ENCODE results near the gene MLLT6. TPM values are rescaled to one million over a fixed set of nuclear protein-coding genes. Genes with fewer than 3 reads are reported as not detected.

MLLT6 gene
- polyA plus RNA-seq, 2 of the 4 experiments (the other 2 are of a cell fraction) = 28.3 to 28.9 TPM

- FAIRE-seq = no peak
- H3K27ac ChIP-seq = no peak overlapping the region
- 73% methylated on average over 5 of the region's 5 CpGs for WGBS (ENCODE audit: missing lambda C conversion rate)
- POLR2A ChIA-PET = interaction anchor here (0.9 kb wide), 1 partner anchor 41 kb away, joined by 3 read pairs; no protein-coding TSS in a partner anchor
- H3K4me1 ChIP-seq = peaks cover 16% of the 10 kb centered on the region
- TF ChIP-seq HEYL (CRISPR knock-in tag; IDR thresholded peaks at IDR 0.05) (no peak), HOXB5 (CRISPR knock-in tag; IDR thresholded peaks at IDR 0.05) (no peak), KDM1A (IDR thresholded peaks at IDR 0.05; ENCODE audit: low read depth) (no peak), ZNF302 (CRISPR knock-in tag; IDR thresholded peaks at IDR 0.05) (no peak), ZFP36 (IDR thresholded peaks at IDR 0.05; ENCODE audit: borderline replicate concordance, partially characterized antibody) (no peak), SMC3 (IDR thresholded peaks at IDR 0.05) (no peak), CHD4 (IDR thresholded peaks at IDR 0.05; ENCODE audit: borderline replicate concordance) (no peak), FOSB (CRISPR knock-in tag; IDR thresholded peaks at IDR 0.05) (no peak), CBX8 (IDR thresholded peaks at IDR 0.05) (no peak), ESRRA (IDR thresholded peaks at IDR 0.05; ENCODE audit: borderline replicate concordance, low read length) (no peak), MYC (IDR thresholded peaks at IDR 0.05; ENCODE audit: borderline replicate concordance, low read length) (no peak)
- TF ChIP-seq, protein P1, sequence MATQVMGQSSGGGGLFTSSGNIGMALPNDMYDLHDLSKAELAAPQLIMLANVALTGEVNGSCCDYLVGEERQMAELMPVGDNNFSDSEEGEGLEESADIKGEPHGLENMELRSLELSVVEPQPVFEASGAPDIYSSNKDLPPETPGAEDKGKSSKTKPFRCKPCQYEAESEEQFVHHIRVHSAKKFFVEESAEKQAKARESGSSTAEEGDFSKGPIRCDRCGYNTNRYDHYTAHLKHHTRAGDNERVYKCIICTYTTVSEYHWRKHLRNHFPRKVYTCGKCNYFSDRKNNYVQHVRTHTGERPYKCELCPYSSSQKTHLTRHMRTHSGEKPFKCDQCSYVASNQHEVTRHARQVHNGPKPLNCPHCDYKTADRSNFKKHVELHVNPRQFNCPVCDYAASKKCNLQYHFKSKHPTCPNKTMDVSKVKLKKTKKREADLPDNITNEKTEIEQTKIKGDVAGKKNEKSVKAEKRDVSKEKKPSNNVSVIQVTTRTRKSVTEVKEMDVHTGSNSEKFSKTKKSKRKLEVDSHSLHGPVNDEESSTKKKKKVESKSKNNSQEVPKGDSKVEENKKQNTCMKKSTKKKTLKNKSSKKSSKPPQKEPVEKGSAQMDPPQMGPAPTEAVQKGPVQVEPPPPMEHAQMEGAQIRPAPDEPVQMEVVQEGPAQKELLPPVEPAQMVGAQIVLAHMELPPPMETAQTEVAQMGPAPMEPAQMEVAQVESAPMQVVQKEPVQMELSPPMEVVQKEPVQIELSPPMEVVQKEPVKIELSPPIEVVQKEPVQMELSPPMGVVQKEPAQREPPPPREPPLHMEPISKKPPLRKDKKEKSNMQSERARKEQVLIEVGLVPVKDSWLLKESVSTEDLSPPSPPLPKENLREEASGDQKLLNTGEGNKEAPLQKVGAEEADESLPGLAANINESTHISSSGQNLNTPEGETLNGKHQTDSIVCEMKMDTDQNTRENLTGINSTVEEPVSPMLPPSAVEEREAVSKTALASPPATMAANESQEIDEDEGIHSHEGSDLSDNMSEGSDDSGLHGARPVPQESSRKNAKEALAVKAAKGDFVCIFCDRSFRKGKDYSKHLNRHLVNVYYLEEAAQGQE (IDR thresholded peaks at IDR 0.05) = no peak
- H3K4me3 ChIP-seq = no peak overlapping the region
- DNase-seq (ENCODE audit: low read depth in 1 of 2, low spot score in 1 of 2) = no peak
- CTCF ChIA-PET = interaction anchor here (0.6 to 5.7 kb wide), 9 partner anchors 9 to 442 kb away, joined by 3 to 64 read pairs (median 9); no protein-coding TSS in a partner anchor
- peak; percentile 2 to 19; a peak in 3 of 6 replicates for ATAC-seq
- no peak overlapping the region for H3K4me2 ChIP-seq
- no peaks in the 10 kb centered on the region for H3K9me3 ChIP-seq
Observed at GRCh38 chr17:38710985-38711384, 5.9 kb downstream of the MLLT6 start.

GRCh38 chr17:38711792-38712571, 6.9 kb downstream of the MLLT6 start:
- H3K27ac ChIP-seq = no peak overlapping the region
- 88% methylated on average over 24 of the region's 26 CpGs for WGBS (ENCODE audit: missing lambda C conversion rate)

GRCh38 chr17:38712593-38712992, 7.5 kb downstream of the MLLT6 start:
- ChIA-PET CTCF (interaction anchor here (1.1 to 12.9 kb wide), 3 partner anchors 10 to 49 kb away, joined by 4 to 102 read pairs (median 18); no protein-coding TSS in a partner anchor), POLR2A (no interaction called here)
- WGBS (ENCODE audit: missing lambda C conversion rate) = 92% methylated on average over 10 of the region's 10 CpGs
- Histone ChIP-seq H3K4me3 (no peak overlapping the region), H3K4me1 (peaks cover 8% of the 10 kb centered on the region; the same call in 2 of the 3 replicates), H3K9me3 (no peaks in the 10 kb centered on the region), H3K4me2 (no peak overlapping the region), H3K27ac (no peak overlapping the region)
- TF ChIP-seq POLR2A (IDR thresholded peaks at IDR 0.05; ENCODE audit: low read length) (no peak), HES2 (IDR thresholded peaks at IDR 0.05) (no peak), RARB (CRISPR knock-in tag; IDR thresholded peaks at IDR 0.05) (no peak), ZSCAN20 (CRISPR knock-in tag; IDR thresholded peaks at IDR 0.05) (no peak), ATOH8 (CRISPR knock-in tag; IDR thresholded peaks at IDR 0.05; ENCODE audit: low read depth) (no peak), FOXS1 (CRISPR knock-in tag; IDR thresholded peaks at IDR 0.05) (no peak), JUN (IDR thresholded peaks at IDR 0.05) (no peak), NR3C1 (IDR thresholded peaks at IDR 0.05) (no peak), TP53 (CRISPR knock-in tag; IDR thresholded peaks at IDR 0.05) (no peak), KDM5A (IDR thresholded peaks at IDR 0.05) (no peak), NPAS2 (CRISPR knock-in tag; IDR thresholded peaks at IDR 0.05; ENCODE audit: borderline replicate concordance) (no peak), HOXB13 (CRISPR knock-in tag; IDR thresholded peaks at IDR 0.05; ENCODE audit: low read depth) (no peak), RNF2 (IDR thresholded peaks at IDR 0.05; ENCODE audit: borderline replicate concordance, low read depth) (no peak), ESRRA (IDR thresholded peaks at IDR 0.05; ENCODE audit: borderline replicate concordance, low read length) (no peak), MAZ (IDR thresholded peaks at IDR 0.05; ENCODE audit: borderline replicate concordance, low read depth, low read length) (no peak), HDAC2 (IDR thresholded peaks at IDR 0.05) (no peak), EP300 (IDR thresholded peaks at IDR 0.05) (no peak)
- TF ChIP-seq, protein P2, sequence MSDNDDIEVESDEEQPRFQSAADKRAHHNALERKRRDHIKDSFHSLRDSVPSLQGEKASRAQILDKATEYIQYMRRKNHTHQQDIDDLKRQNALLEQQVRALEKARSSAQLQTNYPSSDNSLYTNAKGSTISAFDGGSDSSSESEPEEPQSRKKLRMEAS (IDR thresholded peaks at IDR 0.05) = no peak
- FAIRE-seq = no peak
- no peak for ATAC-seq
- no peak for DNase-seq (ENCODE audit: low read depth in 1 of 2, low spot score in 1 of 2)

More at GRCh38 chr17:38711792-38712571, 6.9 kb downstream of the MLLT6 start:
- Histone ChIP-seq H3K9me3 (no peaks in the 10 kb centered on the region), H3K4me3 (no peak overlapping the region), H3K4me1 (peaks cover 8% of the 10 kb centered on the region; the same call in 2 of the 3 replicates), H3K4me2 (no peak overlapping the region)
- no peak for ATAC-seq
- no peak for FAIRE-seq
- CTCF ChIA-PET = interaction anchor here (1.1 to 12.9 kb wide), 4 partner anchors 11 to 49 kb away, joined by 4 to 102 read pairs (median 41); no protein-coding TSS in a partner anchor
- DNase-seq (ENCODE audit: low read depth in 1 of 2, low spot score in 1 of 2) = no peak
- POLR2A ChIA-PET = no interaction called here
- no peak for TF ChIP-seq MAZ (IDR thresholded peaks at IDR 0.05; ENCODE audit: borderline replicate concordance, low read depth, low read length)

All from A549 (cell line).